GM18505 (cell line): ENCODE data around the gene CD52.

Experiments
- ATAC-seq: cut with Tn5 transposase; IDR thresholded peaks from one replicate; pipeline ENCODE4 v1.9.1; 2021; ENCODE audit not compliant: unreplicated experiment
- POLR2A ChIP-seq: IDR thresholded peaks from 4 replicates; pipeline ENCODE4 v1.6.1; 2011; ENCODE audit warnings: borderline replicate concordance; ENCODE audit not compliant: insufficient read depth, insufficient read length; ENCODE audit errors: extremely low read depth

CD52 gene

DNA sequence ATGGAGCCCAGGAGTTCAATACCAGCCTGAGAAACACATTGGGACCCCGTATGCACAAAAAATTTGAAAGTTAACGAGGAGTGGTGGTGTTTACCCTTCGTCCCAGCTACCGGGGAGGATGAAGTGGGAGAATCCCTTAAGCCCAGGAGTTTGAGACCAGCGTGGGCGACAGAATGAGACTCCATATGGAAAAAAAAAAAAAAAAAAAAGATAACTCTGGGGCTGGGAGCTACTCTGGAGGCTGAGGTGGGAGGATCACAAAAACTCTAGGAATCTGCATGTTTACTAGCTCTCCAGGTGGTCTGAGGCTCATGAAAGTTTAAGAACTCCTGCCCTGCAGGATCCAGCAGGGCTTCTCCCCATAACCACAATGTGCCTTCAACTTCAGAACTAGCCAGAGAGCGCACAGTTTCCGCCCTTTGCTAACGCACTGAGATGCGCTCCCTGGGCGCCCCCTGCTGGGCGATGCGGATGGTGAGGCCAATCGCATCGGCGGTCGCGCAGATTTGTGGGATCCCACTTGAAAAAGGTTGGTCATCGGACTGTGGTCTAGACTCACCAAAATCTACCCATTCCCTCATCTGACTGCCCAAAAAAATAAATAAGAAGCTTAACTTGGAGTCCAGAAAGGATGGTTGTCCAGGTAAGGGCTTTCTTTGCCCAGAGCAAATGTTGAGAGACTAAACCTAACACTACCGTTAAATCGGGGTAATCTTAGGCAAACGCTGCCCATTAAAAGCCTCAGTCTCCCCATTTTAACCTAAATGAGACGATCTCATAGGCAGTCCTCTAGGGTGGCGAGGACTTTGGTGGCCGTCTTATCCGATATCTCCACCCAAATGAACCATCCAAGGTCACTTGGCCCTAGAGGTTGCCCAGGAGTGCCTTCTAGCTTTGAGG is 46.0 kb downstream of the CD52 start:
- ATAC-seq = no peak
- no peak for TF ChIP-seq POLR2A

DNA sequence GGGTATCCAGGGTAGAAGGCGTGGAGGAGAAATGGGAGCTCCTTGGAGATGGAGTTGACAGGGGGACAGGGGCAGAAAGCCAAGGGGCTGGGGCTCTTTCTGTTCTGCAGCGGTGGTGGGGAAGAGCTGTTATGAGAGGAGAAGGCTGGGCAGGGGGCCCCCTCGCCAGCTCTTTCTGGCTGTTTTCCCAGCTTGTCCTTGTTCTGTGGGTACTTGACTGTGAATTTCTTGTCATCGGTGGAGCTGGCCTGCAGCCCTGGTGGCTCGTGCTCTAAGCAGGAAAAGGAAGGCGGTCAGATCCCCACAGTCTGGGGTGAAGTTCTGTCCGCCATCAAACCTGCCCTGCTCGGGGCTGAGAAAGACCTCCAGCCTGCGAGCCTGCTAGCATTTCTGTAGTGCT is 47.2 kb downstream of the CD52 start:
- no peak for ATAC-seq
- TF ChIP-seq POLR2A = no peak

DNA sequence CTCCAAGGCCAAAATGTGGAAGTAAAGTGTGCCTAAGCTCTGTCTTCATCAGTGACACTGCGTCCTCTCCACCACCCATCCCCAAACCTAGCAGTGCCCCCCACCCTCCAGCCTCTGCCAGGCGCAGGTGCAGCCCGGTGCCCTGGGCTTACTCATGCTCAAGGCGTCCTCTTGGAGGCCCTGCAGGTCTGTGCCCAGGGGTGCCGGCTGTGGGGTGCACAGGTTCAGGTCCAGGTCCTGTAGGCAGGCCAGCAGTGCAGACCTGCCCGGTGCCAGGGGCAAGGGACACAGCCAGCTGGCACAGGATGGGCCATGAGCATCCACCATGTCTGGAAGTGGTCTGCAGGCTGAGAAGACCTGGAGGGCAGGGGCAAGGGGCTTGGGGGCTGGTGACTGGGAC is 49.7 kb downstream of the CD52 start:
- ATAC-seq = no peak
- TF ChIP-seq POLR2A = no peak

DNA sequence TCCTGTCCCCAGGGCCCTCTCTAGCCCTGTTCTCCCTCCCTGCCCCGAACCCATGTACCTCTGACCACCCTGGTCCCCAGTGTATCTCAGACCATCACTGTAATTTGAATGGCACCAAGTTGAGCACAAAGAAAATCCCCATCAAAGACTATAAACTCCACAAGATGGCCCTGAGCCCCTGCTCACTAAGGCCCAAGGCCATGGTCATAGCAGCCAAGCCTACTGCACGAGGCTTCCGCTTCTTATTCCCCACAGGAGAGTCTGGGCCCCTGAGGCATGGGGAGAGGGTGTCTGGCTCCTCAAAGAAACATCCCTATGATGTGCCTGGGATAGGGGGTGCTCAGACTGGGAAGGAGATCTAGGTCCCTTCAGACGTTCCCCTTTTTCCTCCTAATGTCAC is 50.2 kb downstream of the CD52 start:
- no peak for ATAC-seq
- no peak for TF ChIP-seq POLR2A

DNA sequence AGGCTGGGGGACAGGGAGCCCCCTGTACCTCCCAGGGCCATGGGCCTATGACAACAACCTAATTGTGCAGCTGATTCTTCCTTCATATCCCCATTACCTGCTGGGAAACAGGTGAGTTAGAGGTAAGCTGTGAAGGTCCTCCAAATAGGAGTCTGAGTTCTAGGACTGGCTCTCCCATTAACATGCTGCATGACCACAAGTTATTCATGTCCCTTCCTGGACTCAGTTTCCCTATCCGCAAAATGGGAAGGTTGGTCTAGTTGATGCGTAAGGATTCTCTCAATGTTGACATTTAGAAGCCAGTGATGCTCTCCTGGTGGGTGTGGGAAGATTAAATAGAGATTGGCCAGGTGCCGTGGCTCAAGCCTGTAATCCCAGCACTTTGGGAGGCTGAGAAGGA is 50.7 kb downstream of the CD52 start:
- TF ChIP-seq POLR2A = no peak
- ATAC-seq = no peak
